BE2C (cell line): ENCODE results near the gene SLC25A22.
A peak's percentile ranks its signal among the peaks of the same experiment; 100 is the strongest.

Experiments
- DNase-seq: peaks from one replicate; pipeline ENCODE4 v3.0.0-alpha.2; 2020
- H3K27me3 ChIP-seq: fragments of 250-450 bp; sonication (Bioruptor Pico); 2 replicates; pipeline ENCODE4 v1.5.1; 2020; ENCODE audit warnings: mild to moderate bottlenecking
- H3K36me3 ChIP-seq: fragments of 250-450 bp; sonication (Bioruptor Pico); 2 replicates; pipeline ENCODE4 v1.5.1; 2020; ENCODE audit warnings: mild to moderate bottlenecking
- H3K4me1 ChIP-seq: fragments of 250-450 bp; sonication (Bioruptor Pico); 2 replicates; pipeline ENCODE4 v1.5.1; 2020
- H3K4me3 ChIP-seq: 2 replicates; pipeline ENCODE4 v1.5.1; 2011; ENCODE audit warnings: low read depth, low read length
- H3K9me3 ChIP-seq: fragments of 250-450 bp; sonication (Bioruptor Pico); 2 replicates; pipeline ENCODE4 v1.5.1; 2020
- TF ChIP-seq, protein P1 (sequence below): IDR thresholded peaks from 2 replicates; pipeline ENCODE4 v1.5.1; 2012; ENCODE audit warnings: mild to moderate bottlenecking, low read depth, low read length

The SLC25A22 gene

GRCh38 chr11:831118-831864 is 33.2 kb upstream of the SLC25A22 start:
- H3K4me1 ChIP-seq, result peaks cover 15% of the 10 kb centered on the region
- H3K9me3 ChIP-seq, result no peaks in the 10 kb centered on the region
- H3K36me3 ChIP-seq, result no peaks in the 10 kb centered on the region
- H3K4me3 ChIP-seq, result no peak overlapping the region; the same call in 1 of the 2 replicates
- DNase-seq, result peak; percentile 46
- TF ChIP-seq, protein P1, sequence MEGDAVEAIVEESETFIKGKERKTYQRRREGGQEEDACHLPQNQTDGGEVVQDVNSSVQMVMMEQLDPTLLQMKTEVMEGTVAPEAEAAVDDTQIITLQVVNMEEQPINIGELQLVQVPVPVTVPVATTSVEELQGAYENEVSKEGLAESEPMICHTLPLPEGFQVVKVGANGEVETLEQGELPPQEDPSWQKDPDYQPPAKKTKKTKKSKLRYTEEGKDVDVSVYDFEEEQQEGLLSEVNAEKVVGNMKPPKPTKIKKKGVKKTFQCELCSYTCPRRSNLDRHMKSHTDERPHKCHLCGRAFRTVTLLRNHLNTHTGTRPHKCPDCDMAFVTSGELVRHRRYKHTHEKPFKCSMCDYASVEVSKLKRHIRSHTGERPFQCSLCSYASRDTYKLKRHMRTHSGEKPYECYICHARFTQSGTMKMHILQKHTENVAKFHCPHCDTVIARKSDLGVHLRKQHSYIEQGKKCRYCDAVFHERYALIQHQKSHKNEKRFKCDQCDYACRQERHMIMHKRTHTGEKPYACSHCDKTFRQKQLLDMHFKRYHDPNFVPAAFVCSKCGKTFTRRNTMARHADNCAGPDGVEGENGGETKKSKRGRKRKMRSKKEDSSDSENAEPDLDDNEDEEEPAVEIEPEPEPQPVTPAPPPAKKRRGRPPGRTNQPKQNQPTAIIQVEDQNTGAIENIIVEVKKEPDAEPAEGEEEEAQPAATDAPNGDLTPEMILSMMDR, result no peak
- peaks cover 35% of the 10 kb centered on the region for H3K27me3 ChIP-seq

DNA sequence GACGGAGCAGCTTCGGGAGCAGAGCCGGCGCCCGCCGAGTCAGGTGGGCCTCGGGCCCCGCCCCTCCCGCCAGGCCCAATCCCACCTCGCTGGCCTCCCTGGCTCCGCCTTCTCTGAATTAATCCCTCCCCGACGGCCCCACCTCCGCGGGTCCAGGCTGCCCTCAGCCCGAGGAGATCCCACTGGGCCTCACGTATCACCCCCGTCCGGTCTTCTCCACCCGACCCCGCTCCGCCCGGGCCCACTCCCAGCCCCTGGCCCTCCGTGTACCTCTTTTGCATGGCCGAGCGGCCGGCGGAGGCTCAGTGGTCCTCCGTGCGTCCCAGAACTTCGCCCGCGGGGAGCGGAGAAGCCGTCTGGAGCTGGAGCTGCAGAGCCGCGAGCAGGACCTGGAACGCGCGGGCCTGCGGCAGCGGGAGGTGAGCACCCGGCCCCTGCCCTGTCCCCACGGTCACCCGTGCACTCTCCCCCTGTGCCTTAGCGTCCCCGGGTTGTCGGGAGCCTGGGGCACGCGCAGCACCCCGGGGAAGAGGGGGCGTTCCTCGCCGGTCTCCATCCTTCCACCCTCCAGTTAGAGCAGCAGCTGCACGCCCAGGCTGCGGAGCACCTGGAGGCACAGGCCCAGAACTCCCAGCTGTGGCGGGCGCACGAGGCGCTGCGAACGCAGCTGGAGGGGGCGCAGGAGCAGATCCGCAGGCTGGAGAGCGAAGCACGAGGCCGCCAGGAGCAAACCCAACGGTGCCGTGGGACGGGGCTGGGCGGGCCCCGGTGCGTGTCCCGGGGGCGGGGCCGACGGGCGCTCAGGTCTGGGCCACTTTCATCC is 32.4 kb upstream of the SLC25A22 start:
- H3K27me3 ChIP-seq, result peaks cover 35% of the 10 kb centered on the region
- H3K36me3 ChIP-seq, result no peaks in the 10 kb centered on the region
- DNase-seq, result peak; percentile 81
- H3K4me3 ChIP-seq, result peak overlapping the region; percentile 35
- H3K4me1 ChIP-seq, result peaks cover 15% of the 10 kb centered on the region
- TF ChIP-seq, protein P1, result no peak
- H3K9me3 ChIP-seq, result no peaks in the 10 kb centered on the region

DNA sequence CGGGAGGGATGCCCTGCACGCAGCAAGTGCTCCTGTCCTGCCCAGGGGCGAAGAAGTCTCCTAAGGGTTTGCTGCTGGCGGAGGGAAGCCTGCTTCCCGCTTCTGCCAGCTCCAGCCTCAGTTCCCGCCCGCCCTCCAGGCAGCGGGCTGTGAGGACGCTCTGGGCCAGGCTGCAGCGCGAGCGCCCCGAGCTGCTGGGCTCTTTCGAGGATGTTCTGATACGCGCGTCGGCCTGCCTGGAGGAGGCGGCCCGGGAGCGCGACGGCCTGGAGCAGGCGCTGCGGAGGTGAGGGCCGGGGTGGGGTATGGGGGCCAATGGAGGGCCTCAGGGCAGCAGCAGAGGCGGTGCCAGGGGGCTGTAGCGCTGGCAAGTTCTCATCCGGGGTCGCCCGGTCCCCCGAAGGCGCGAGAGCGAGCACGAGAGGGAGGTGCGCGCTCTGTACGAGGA is 31.8 kb upstream of the SLC25A22 start:
- DNase-seq, result no peak
- Histone ChIP-seq H3K27me3 (peaks cover 35% of the 10 kb centered on the region), H3K4me1 (peaks cover 15% of the 10 kb centered on the region), H3K4me3 (no peak overlapping the region; the same call in 1 of the 2 replicates), H3K9me3 (no peaks in the 10 kb centered on the region), H3K36me3 (no peaks in the 10 kb centered on the region)
- TF ChIP-seq, protein P1, result no peak

DNA sequence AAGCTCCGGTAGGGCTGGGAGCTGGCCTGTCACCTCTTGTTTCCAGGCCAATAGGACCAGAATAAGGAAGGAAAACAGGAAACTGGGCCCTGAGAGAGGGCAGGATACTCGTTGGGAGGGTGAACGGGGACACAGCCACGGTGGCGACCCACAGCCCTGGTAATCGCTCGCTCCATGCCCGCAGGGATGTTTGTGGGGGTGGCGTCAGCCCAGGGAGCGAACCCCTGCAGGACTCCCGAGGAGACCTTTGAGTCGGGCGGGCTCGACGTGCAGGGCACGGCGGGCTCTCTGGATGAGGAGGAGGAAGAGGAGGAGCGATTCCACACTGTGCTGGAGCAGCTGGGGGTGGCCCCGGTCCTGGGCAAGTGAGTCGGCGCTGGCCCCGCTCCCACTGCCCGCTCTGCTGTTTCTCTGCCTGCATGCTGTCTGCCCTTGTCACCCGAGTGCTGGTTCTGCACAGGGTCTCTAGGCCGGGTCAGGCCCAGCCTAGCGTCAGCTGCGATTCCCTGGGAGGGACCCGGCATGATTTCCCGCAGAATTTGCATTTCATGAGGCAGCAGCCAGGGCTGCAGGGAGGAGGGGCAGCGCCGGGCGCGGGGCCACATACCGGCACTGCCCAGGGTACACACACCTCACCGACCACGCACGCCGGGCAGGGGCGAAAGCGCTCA is 31.2 kb upstream of the SLC25A22 start:
- no peak overlapping the region for H3K4me3 ChIP-seq
- DNase-seq, result no peak
- H3K4me1 ChIP-seq, result peaks cover 15% of the 10 kb centered on the region
- H3K36me3 ChIP-seq, result no peaks in the 10 kb centered on the region
- H3K9me3 ChIP-seq, result no peaks in the 10 kb centered on the region
- TF ChIP-seq, protein P1, result no peak
- peaks cover 35% of the 10 kb centered on the region for H3K27me3 ChIP-seq

DNA sequence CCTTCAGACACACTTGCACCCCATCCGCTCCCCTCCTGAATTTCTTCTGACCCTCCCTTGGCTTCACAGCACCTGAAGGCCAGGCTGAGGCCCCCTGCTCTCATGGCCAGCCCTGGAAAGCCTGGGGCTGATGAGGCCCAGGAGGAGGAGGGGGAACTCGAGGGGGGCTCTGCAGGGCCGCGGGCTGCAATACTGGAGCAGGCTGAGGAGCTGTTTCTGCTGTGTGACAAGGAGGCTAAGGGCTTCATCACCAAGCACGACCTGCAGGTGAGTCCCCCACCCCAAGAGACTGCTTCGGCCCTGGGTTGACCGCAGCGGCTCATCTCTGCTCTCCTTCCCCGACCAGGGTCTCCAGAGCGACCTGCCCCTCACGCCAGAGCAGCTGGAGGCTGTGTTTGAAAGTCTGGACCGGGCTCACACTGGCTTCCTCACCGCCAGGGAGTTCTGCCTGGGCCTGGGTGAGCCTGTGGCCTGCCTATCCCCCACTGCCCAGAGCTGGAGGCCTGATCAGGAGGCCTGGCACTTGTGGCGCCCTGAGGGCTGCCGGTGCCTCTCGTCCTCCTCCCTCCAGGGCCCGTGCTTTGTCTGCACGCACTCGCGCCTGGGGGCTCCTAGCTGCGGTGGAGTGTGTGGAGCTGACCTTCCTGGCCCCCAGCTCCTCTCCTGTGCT is 30.6 kb upstream of the SLC25A22 start:
- H3K36me3 ChIP-seq, result no peaks in the 10 kb centered on the region
- TF ChIP-seq, protein P1, result no peak
- no peak for DNase-seq
- H3K4me1 ChIP-seq, result peaks cover 15% of the 10 kb centered on the region
- H3K4me3 ChIP-seq, result no peak overlapping the region
- no peaks in the 10 kb centered on the region for H3K9me3 ChIP-seq
- H3K27me3 ChIP-seq, result peaks cover 35% of the 10 kb centered on the region
